Neutrophil (primary cell): ENCODE results near the gene PTGDR.

Experiments
- H3K27ac ChIP-seq: fragments of 200-600 bp; sonication (generic); 2 replicates; pipeline ENCODE4 v1.5.1; 2016; ENCODE audit warnings: mild to moderate bottlenecking, moderate library complexity
- H3K27me3 ChIP-seq: fragments of 200-600 bp; sonication (generic); 2 replicates; pipeline ENCODE4 v1.6.0; 2016; ENCODE audit warnings: mild to moderate bottlenecking
- H3K36me3 ChIP-seq: fragments of 200-600 bp; sonication (generic); 2 replicates; pipeline ENCODE4 v1.5.1; 2017
- H3K4me1 ChIP-seq, 2 experiments: fragments of 200-600 bp in 1 of 2; sonication (generic) in 1 of 2; 1 replicate in 1 of 2; 2 replicates in 1 of 2; pipeline versions ENCODE4 v1.5.1 to v1.6.1; 2013 to 2016; ENCODE audit warnings: low read depth in 1 of 2, low read length in 1 of 2, mild to moderate bottlenecking in 1 of 2, moderate library complexity in 1 of 2; ENCODE audit not compliant: control insufficient read depth in 1 of 2, insufficient read depth in 1 of 2
- H3K4me3 ChIP-seq, 2 experiments: fragments of 200-600 bp in 1 of 2; sonication (generic) in 1 of 2; 1 replicate in 1 of 2; 2 replicates in 1 of 2; pipeline ENCODE4 v1.5.1; 2013 to 2016; ENCODE audit warnings: low read depth in 1 of 2, low read length in 1 of 2, mild to moderate bottlenecking in 1 of 2, moderate library complexity in 1 of 2
- H3K9me3 ChIP-seq: fragments of 200-600 bp; sonication (generic); 2 replicates; pipeline ENCODE4 v1.5.1; 2016
- CTCF ChIP-seq: fragments of 200-600 bp; sonication (generic); IDR thresholded peaks from 2 replicates; pipeline ENCODE4 v1.5.1; 2016; ENCODE audit warnings: antibody characterized with exemption

Gene PTGDR

DNA sequence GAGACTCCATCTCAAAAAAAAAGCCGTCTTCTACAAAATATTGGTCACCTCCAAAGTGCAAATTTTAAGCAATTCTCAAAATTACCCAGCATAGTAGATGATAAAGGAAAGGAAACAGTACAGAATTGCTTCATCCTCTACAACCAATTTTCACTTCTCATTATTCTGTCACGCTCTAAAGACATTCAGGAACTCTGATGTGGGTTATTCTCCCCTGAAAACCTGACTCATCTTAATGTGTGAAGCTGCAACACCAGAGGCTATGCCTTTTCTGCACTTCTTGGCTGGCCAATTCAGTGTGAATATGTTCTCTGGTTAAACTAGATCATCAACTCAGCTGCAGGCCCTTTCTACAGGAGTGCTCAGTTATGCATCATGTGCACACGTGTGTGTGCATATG is 57.6 kb downstream of the PTGDR start:
- TF ChIP-seq CTCF, result no peak
- Histone ChIP-seq H3K9me3 (no peaks in the 10 kb centered on the region), H3K4me1 (peaks cover 16 to 18% of the 10 kb centered on the region in 2 experiments), H3K4me3 (no peak overlapping the region), H3K36me3 (peaks cover 23% of the 10 kb centered on the region), H3K27ac (peak overlapping the region; percentile 70), H3K27me3 (no peaks in the 10 kb centered on the region)

DNA sequence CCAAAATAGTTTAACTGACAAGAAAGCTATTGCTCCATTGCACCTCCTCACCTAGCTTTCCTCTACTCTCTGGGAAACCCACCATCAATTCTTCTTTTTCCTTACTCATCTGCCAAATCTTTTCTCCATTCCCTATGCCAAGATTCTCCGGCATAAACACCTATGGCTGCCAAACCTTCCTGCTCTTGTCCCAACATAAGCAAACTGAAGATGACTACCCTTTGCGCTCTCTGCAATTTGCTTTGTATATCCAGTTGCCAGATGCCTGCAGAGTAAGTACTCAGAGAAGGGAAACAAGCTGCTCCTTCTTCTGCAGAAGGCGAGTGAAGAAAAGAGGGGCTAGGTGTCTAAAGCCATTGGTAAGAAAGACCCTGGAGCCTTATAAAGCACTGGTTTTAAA is 58.1 kb downstream of the PTGDR start:
- TF ChIP-seq CTCF, result no peak
- Histone ChIP-seq H3K36me3 (peaks cover 26% of the 10 kb centered on the region), H3K9me3 (no peaks in the 10 kb centered on the region), H3K4me1 (peaks cover 16 to 18% of the 10 kb centered on the region in 2 experiments), H3K27me3 (no peaks in the 10 kb centered on the region), H3K4me3 (no peak overlapping the region), H3K27ac (peak overlapping the region; percentile 70)
